ENCODE results near the gene ADGRA1. TPM values are rescaled to one million over a fixed set of nuclear protein-coding genes. Genes with fewer than 3 reads are reported as not detected.

ADGRA1 gene
- total RNA-seq, 4 donors from 2014 or later = not detected

GRCh38 chr10:133131053-133131452, 43.3 kb downstream of the ADGRA1 start:
- H3K9me3 ChIP-seq = no peaks in the 10 kb centered on the region
- no peaks in the 10 kb centered on the region for H3K27me3 ChIP-seq
- H3K27ac ChIP-seq = no peak overlapping the region
- H3K4me1 ChIP-seq = no peaks in the 10 kb centered on the region
- no peaks in the 10 kb centered on the region for H3K36me3 ChIP-seq
- H3K4me3 ChIP-seq = no peak overlapping the region
- TF ChIP-seq CTCF (IDR thresholded peaks at IDR 0.05) (no peak), POLR2A (IDR thresholded peaks at IDR 0.05) (no peak)
- DNase-seq = peak in 2 of 3 donors; percentile 27 to 34

- Histone ChIP-seq H3K27ac (no peak overlapping the region), H3K36me3 (no peaks in the 10 kb centered on the region), H3K4me1 (no peaks in the 10 kb centered on the region), H3K27me3 (no peaks in the 10 kb centered on the region), H3K4me3 (no peak overlapping the region), H3K9me3 (no peaks in the 10 kb centered on the region)
- TF ChIP-seq POLR2A (IDR thresholded peaks at IDR 0.05) (no peak), CTCF (IDR thresholded peaks at IDR 0.05) (no peak)
- DNase-seq = peak in 2 of 3 donors; percentile 33 to 38
Measured at GRCh38 chr10:133131734-133132472, 44.2 kb downstream of the ADGRA1 start.

- DNase-seq = peak in 2 of 3 donors; percentile 27 to 30
- TF ChIP-seq CTCF (IDR thresholded peaks at IDR 0.05) (no peak), POLR2A (IDR thresholded peaks at IDR 0.05) (no peak)
- no peak overlapping the region for H3K27ac ChIP-seq
- no peaks in the 10 kb centered on the region for H3K4me1 ChIP-seq
- no peaks in the 10 kb centered on the region for H3K9me3 ChIP-seq
- no peaks in the 10 kb centered on the region for H3K27me3 ChIP-seq
- no peak overlapping the region for H3K4me3 ChIP-seq
- no peaks in the 10 kb centered on the region for H3K36me3 ChIP-seq
Measured at GRCh38 chr10:133132473-133133291, 45.0 kb downstream of the ADGRA1 start.

- no peaks in the 10 kb centered on the region for H3K27me3 ChIP-seq
- DNase-seq = peak in 2 of 3 donors; percentile 39 to 41
Measured at GRCh38 chr10:133133471-133134231, 45.9 kb downstream of the ADGRA1 start.

More at GRCh38 chr10:133133471-133134231, 45.9 kb downstream of the ADGRA1 start:
- TF ChIP-seq POLR2A (IDR thresholded peaks at IDR 0.05) (no peak), CTCF (IDR thresholded peaks at IDR 0.05) (no peak)
- no peaks in the 10 kb centered on the region for H3K9me3 ChIP-seq
- H3K36me3 ChIP-seq = no peaks in the 10 kb centered on the region
- H3K4me1 ChIP-seq = no peaks in the 10 kb centered on the region
- no peak overlapping the region for H3K27ac ChIP-seq
- H3K4me3 ChIP-seq = no peak overlapping the region
